A673 (cell line): Measurements from ENCODE around the gene UVRAG. TPM values are rescaled to one million over a fixed set of nuclear protein-coding genes. Genes with fewer than 3 reads are reported as not detected.

ENCODE experiments used
- BruUV-seq: library from RNA; stranded (reverse); fragments of 400-500 nt; replicated peaks from 2 replicates; lab custom pipeline; 2021; lab: Mats Ljungman, UMichigan
- CTCF ChIA-PET: fragments of 300-600 bp; sonication (Branson Sonifier 250); formaldehyde crosslinking; loops from one replicate; lab custom pipeline; 2022; ENCODE audit warnings: antibody characterized with exemption; lab: Charles Lee
- POLR2A ChIA-PET: fragments of 300-600 bp; sonication (Branson Sonifier 250); formaldehyde crosslinking; loops from one replicate; lab custom pipeline; 2022; ENCODE audit warnings: antibody characterized with exemption; ENCODE audit not compliant: low non-redundant PET; lab: Charles Lee
- DNase-seq: peaks from one replicate; pipeline ENCODE4 v3.0.0-alpha.2; 2015; ENCODE audit warnings: low spot score
- H3K27ac ChIP-seq: fragments of 200-600 bp; sonication (generic); 2 replicates; pipeline ENCODE4 v1.5.1; 2016; ENCODE audit warnings: mixed run types, low read depth, mild to moderate bottlenecking, mixed read lengths, antibody characterized with exemption, low read length; ENCODE audit not compliant: poor library complexity, severe bottlenecking
- H3K27me3 ChIP-seq: fragments of 200-600 bp; sonication (generic); replicated peaks from 2 replicates; pipeline ENCODE4 v1.6.1; 2017; ENCODE audit warnings: mixed run types, low read depth, mild to moderate bottlenecking, mixed read lengths, antibody characterized with exemption, low read length; ENCODE audit not compliant: insufficient read depth, poor library complexity
- H3K36me3 ChIP-seq: fragments of 200-600 bp; sonication (generic); 2 replicates; pipeline ENCODE4 v1.6.1; 2016; ENCODE audit warnings: mixed run types, mild to moderate bottlenecking, mixed read lengths, antibody characterized with exemption, low read length; ENCODE audit not compliant: insufficient read depth, poor library complexity, severe bottlenecking
- H3K4me1 ChIP-seq: fragments of 200-600 bp; sonication (generic); 2 replicates; pipeline ENCODE4 v1.6.1; 2017; ENCODE audit warnings: mixed run types, mild to moderate bottlenecking, mixed read lengths, antibody characterized with exemption, low read length; ENCODE audit not compliant: insufficient read depth, poor library complexity, severe bottlenecking
- H3K4me3 ChIP-seq: fragments of 200-600 bp; sonication (generic); 2 replicates; pipeline ENCODE4 v1.5.1; 2016; ENCODE audit warnings: low read depth, mixed run types, mild to moderate bottlenecking, mixed read lengths, low read length; ENCODE audit not compliant: poor library complexity, severe bottlenecking
- H3K9me3 ChIP-seq: fragments of 200-600 bp; sonication (generic); 2 replicates; pipeline ENCODE4 v1.6.1; 2016; ENCODE audit warnings: mixed run types, low read depth, mild to moderate bottlenecking, mixed read lengths, antibody characterized with exemption, low read length; ENCODE audit not compliant: poor library complexity, severe bottlenecking
- CTCF ChIP-seq: fragments of 300-800, 200-600 bp; sonication (generic); conservative IDR thresholded peaks from 2 replicates; pipeline ENCODE4 v1.5.1; 2017; ENCODE audit warnings: low read depth, mild to moderate bottlenecking, antibody characterized with exemption, low read length, moderate library complexity, mixed read lengths
- EZH2 ChIP-seq: fragments of 200-600 bp; sonication (generic); IDR thresholded peaks from 2 replicates; pipeline ENCODE4 v1.6.1; 2017; ENCODE audit warnings: borderline replicate concordance, low read depth, mild to moderate bottlenecking, mixed read lengths, antibody characterized with exemption, low read length; ENCODE audit not compliant: poor library complexity, severe bottlenecking
- intact Hi-C: fragments of 100-400 bp; cut with micrococcal nuclease; formaldehyde crosslinking; loops from one replicate; pipeline ENCODE4 v1.10.0; 2022; ENCODE audit not compliant: unreplicated experiment
- total RNA-seq: library from RNA; stranded (reverse); gene quantifications from 2 replicates; pipeline ENCODE4 v1.2.3, GENCODE V29; 2021

UVRAG gene
- total RNA-seq, 1 experiment from 2014 or later: 21.1 TPM

- no peak for DNase-seq
- Histone ChIP-seq H3K4me1 (no peaks in the 10 kb centered on the region), H3K27ac (no peak overlapping the region), H3K4me3 (no peak overlapping the region), H3K9me3 (no peaks in the 10 kb centered on the region), H3K27me3 (no peaks in the 10 kb centered on the region), H3K36me3 (no peaks in the 10 kb centered on the region)
- no peak for TF ChIP-seq CTCF
- no peak for TF ChIP-seq EZH2
- CTCF ChIA-PET: no interaction called here
- POLR2A ChIA-PET: no interaction called here
- intact Hi-C loops: no loop called here
- no TSS peak for BruUV-seq
Observed at GRCh38 chr11:75986966-75987365, 172.0 kb downstream of the UVRAG start.

GRCh38 chr11:75993126-75993525 is 178.1 kb downstream of the UVRAG start:
- CTCF ChIA-PET: no interaction called here
- intact Hi-C loops: no loop called here

GRCh38 chr11:75994616-75995015 is 179.6 kb downstream of the UVRAG start:
- no peak for DNase-seq
- H3K27ac ChIP-seq: no peak overlapping the region
- ChIA-PET POLR2A (no interaction called here), CTCF (no interaction called here)
- TF ChIP-seq EZH2 (no peak), CTCF (no peak)
- no peaks in the 10 kb centered on the region for H3K27me3 ChIP-seq
- H3K36me3 ChIP-seq: no peaks in the 10 kb centered on the region
- no peaks in the 10 kb centered on the region for H3K9me3 ChIP-seq
- BruUV-seq: no TSS peak
- intact Hi-C loops: no loop called here
- H3K4me3 ChIP-seq: no peak overlapping the region
- H3K4me1 ChIP-seq: no peaks in the 10 kb centered on the region

More at GRCh38 chr11:75993126-75993525, 178.1 kb downstream of the UVRAG start:
- Histone ChIP-seq H3K27me3 (no peaks in the 10 kb centered on the region), H3K27ac (no peak overlapping the region), H3K36me3 (no peaks in the 10 kb centered on the region), H3K4me3 (no peak overlapping the region), H3K4me1 (no peaks in the 10 kb centered on the region), H3K9me3 (no peaks in the 10 kb centered on the region)
- POLR2A ChIA-PET: no interaction called here
- no peak for DNase-seq
- no TSS peak for BruUV-seq
- no peak for TF ChIP-seq CTCF
- TF ChIP-seq EZH2: no peak
